Renal pelvis (tissue), 4 donors: ENCODE results near the gene BBS2. TPM values are rescaled to one million over a fixed set of nuclear protein-coding genes. Genes with fewer than 3 reads are reported as not detected.
"Not testable (repeated sequence)": the region's sequence is repeated elsewhere in the genome, so short reads cannot be mapped to it uniquely, and the experiment has no call there.

Experiments
- DNase-seq: peaks from one replicate; pipeline ENCODE4 v3.0.0-alpha.2; 2013
- polyA plus RNA-seq, 3 donors: library from polyadenylated mRNA; unstranded; fragments of 120-200 nt; gene quantifications; one replicate each; pipeline ENCODE4 v1.2.1, GENCODE V29; 2013; ENCODE audit not compliant: insufficient read length in 3 of 3

Gene BBS2
- polyA plus RNA-seq, 3 donors, result 67.3 to 114 (median 97.6) TPM

- no peak for DNase-seq
Observed at GRCh38 chr16:56534847-56535383, 15.1 kb upstream of the BBS2 start.

- DNase-seq, result no peak
Observed at GRCh38 chr16:56532714-56533113, 12.9 kb upstream of the BBS2 start.

GRCh38 chr16:56530872-56531271 lies 11.0 kb upstream of the BBS2 start:
- no peak for DNase-seq

- no peak for DNase-seq
Observed at GRCh38 chr16:56525236-56525635, 5.4 kb upstream of the BBS2 start.

GRCh38 chr16:56520251-56520577 lies 390 bp upstream of the BBS2 start:
- no peak for DNase-seq

GRCh38 chr16:56518425-56518824 lies 1.4 kb downstream of the BBS2 start:
- no peak for DNase-seq

- DNase-seq, result no peak
Observed at GRCh38 chr16:56517206-56517605, 2.6 kb downstream of the BBS2 start.

- DNase-seq, result no peak
Observed at GRCh38 chr16:56515665-56516064, 4.2 kb downstream of the BBS2 start.

GRCh38 chr16:56514845-56515244 lies 5.0 kb downstream of the BBS2 start:
- DNase-seq, result no peak

GRCh38 chr16:56513972-56514371 lies 5.9 kb downstream of the BBS2 start:
- peak; percentile 19 for DNase-seq

- DNase-seq, result no peak
Observed at GRCh38 chr16:56513091-56513490, 6.7 kb downstream of the BBS2 start.

GRCh38 chr16:56512025-56512424 lies 7.8 kb downstream of the BBS2 start:
- no peak for DNase-seq

- DNase-seq, result no peak
Observed at GRCh38 chr16:56510544-56510943, 9.3 kb downstream of the BBS2 start.

GRCh38 chr16:56506941-56507340 lies 12.9 kb downstream of the BBS2 start:
- DNase-seq, result no peak

- no peak for DNase-seq
Observed at GRCh38 chr16:56505181-56505580, 14.6 kb downstream of the BBS2 start.

- no peak for DNase-seq
Observed at GRCh38 chr16:56493815-56494214, 26.0 kb downstream of the BBS2 start.

- no peak for DNase-seq
Observed at GRCh38 chr16:56493126-56493525, 26.7 kb downstream of the BBS2 start.

GRCh38 chr16:56491657-56492261 lies 28.1 kb downstream of the BBS2 start:
- DNase-seq, result no peak

- not testable (repeated sequence) for DNase-seq
Observed at GRCh38 chr16:56488868-56489267, 31.0 kb downstream of the BBS2 start.

GRCh38 chr16:56488035-56488434 lies 31.8 kb downstream of the BBS2 start:
- no peak for DNase-seq

GRCh38 chr16:56483394-56483793 lies 36.4 kb downstream of the BBS2 start:
- DNase-seq, result no peak

- no peak for DNase-seq
Observed at GRCh38 chr16:56482683-56483236, 37.1 kb downstream of the BBS2 start.

- peak; percentile 82 for DNase-seq
Observed at GRCh38 chr16:56481468-56482122, 38.2 kb downstream of the BBS2 start.
